Stimulated activated CD4-positive, alpha-beta T cell treated with anti-CD3 and anti-CD28 coated beads, Interleukin-2, amount 100 ng/mL, for 24 hours (primary cell): ENCODE results near the gene TEX9.
"Not testable (repeated sequence)": the region's sequence is repeated elsewhere in the genome, so short reads cannot be mapped to it uniquely, and the experiment has no call there.

Experiments
- DNase-seq, 2 donors: peaks; one replicate each; pipeline ENCODE4 v3.0.0-alpha.2; 2020

The TEX9 gene

GRCh38 chr15:56365075-56365711 lies at the start of gene TEX9:
TEX9 (plus strand) TSS chr15:56365426; CDS start chr15:56365451, 25 bp downstream.
- peak; percentile 69 to 85 for DNase-seq

GRCh38 chr15:56316561-56316960 lies 48.7 kb upstream of the TEX9 start:
- DNase-seq, result not testable (repeated sequence)

- DNase-seq, result no peak
Observed at GRCh38 chr15:56320316-56320715, 44.9 kb upstream of the TEX9 start.

- DNase-seq, result no peak
Observed at GRCh38 chr15:56320861-56321260, 44.4 kb upstream of the TEX9 start.

GRCh38 chr15:56322444-56322843 lies 42.8 kb upstream of the TEX9 start:
- DNase-seq, result no peak

GRCh38 chr15:56323435-56323834 lies 41.8 kb upstream of the TEX9 start:
- DNase-seq, result no peak

- DNase-seq, result no peak
Observed at GRCh38 chr15:56325186-56325585, 40.0 kb upstream of the TEX9 start.

GRCh38 chr15:56327721-56328502 lies 37.3 kb upstream of the TEX9 start:
- no peak for DNase-seq

- DNase-seq, result no peak
Observed at GRCh38 chr15:56337084-56337725, 28.0 kb upstream of the TEX9 start.

- no peak for DNase-seq
Observed at GRCh38 chr15:56339594-56339993, 25.6 kb upstream of the TEX9 start.

GRCh38 chr15:56341201-56341600 lies 24.0 kb upstream of the TEX9 start:
- DNase-seq, result no peak

GRCh38 chr15:56342653-56343052 lies 22.6 kb upstream of the TEX9 start:
- no peak for DNase-seq

GRCh38 chr15:56343879-56344278 lies 21.3 kb upstream of the TEX9 start:
- DNase-seq, result no peak

- no peak for DNase-seq
Observed at GRCh38 chr15:56344336-56344735, 20.9 kb upstream of the TEX9 start.

- no peak for DNase-seq
Observed at GRCh38 chr15:56346414-56346813, 18.8 kb upstream of the TEX9 start.

- no peak for DNase-seq
Observed at GRCh38 chr15:56349554-56349953, 15.7 kb upstream of the TEX9 start.

GRCh38 chr15:56351353-56351752 lies 13.9 kb upstream of the TEX9 start:
- DNase-seq, result no peak

- DNase-seq, result no peak
Observed at GRCh38 chr15:56351957-56352506, 13.2 kb upstream of the TEX9 start.

- no peak for DNase-seq
Observed at GRCh38 chr15:56353119-56353518, 12.1 kb upstream of the TEX9 start.

- no peak for DNase-seq
Observed at GRCh38 chr15:56353740-56354139, 11.5 kb upstream of the TEX9 start.

- DNase-seq, result no peak
Observed at GRCh38 chr15:56356616-56357015, 8.6 kb upstream of the TEX9 start.

GRCh38 chr15:56358604-56359003 lies 6.6 kb upstream of the TEX9 start:
- no peak for DNase-seq

GRCh38 chr15:56361987-56362386 lies 3.2 kb upstream of the TEX9 start:
- no peak for DNase-seq

GRCh38 chr15:56366211-56366610 lies 985 bp downstream of the TEX9 start:
- no peak for DNase-seq
